ENCODE measurements around the gene RANBP3L.
"Not testable (repeated sequence)": the region's sequence is repeated elsewhere in the genome, so short reads cannot be mapped to it uniquely, and the experiment has no call there.

The RANBP3L gene

DNA sequence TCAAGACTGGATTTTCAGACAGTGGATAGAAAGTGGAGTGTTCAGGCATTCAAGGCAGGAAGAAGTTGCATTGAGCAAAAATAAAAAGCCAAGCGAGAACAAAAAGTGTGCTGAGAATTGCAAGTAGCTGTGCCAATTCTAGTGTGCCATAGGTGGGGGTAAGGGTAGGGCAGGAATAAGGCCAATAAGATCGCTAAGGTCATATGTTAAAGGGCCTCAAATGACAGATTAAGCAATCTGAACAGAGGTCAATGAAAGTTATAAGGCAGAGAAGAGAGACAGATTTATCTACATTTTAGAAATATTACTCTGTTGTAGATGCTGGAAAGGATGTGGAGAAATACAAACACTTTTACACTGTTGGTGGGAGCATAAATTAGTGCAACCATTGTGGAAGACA lies 96.4 kb downstream of the RANBP3L start:
- no peaks in the 10 kb centered on the region for H3K36me3 ChIP-seq (ENCODE audit: control insufficient read depth, insufficient read depth, low read length)
- no peak overlapping the region for H3K27ac ChIP-seq (ENCODE audit: low read depth, low read length)
- no peak overlapping the region for H4K5ac ChIP-seq (ENCODE audit: low read length)
- no peaks in the 10 kb centered on the region for H3K79me1 ChIP-seq (ENCODE audit: low read length)
- H3K23ac ChIP-seq (ENCODE audit: low read length) = no peak overlapping the region
- WGBS (ENCODE audit: extremely low coverage, insufficient coverage, low lambda C conversion rate) = no CpG with 5 or more reads among the region's 2 CpGs
- H3K4me2 ChIP-seq (ENCODE audit: low read length) = no peak overlapping the region
- no peak overlapping the region for H2BK120ac ChIP-seq (ENCODE audit: low read depth, low read length)
- no peaks in the 10 kb centered on the region for H3K79me2 ChIP-seq (ENCODE audit: control insufficient read depth, insufficient read depth, low read length)
- no peak overlapping the region for H3K4me3 ChIP-seq (ENCODE audit: low read length)
- H3K18ac ChIP-seq (ENCODE audit: low read length) = no peak overlapping the region
- no peak overlapping the region for H3K56ac ChIP-seq (ENCODE audit: low read length)
- no peaks in the 10 kb centered on the region for H3K27me3 ChIP-seq (ENCODE audit: insufficient read depth, low read length, poor library complexity)
- no peak overlapping the region for H4K8ac ChIP-seq (ENCODE audit: low read depth, low read length)
- DNase-seq = no peak
- H3K4ac ChIP-seq (ENCODE audit: low read depth, low read length) = no peak overlapping the region
- no peak overlapping the region for H2BK15ac ChIP-seq (replicated peaks; ENCODE audit: low read depth)
- H2AK5ac ChIP-seq (ENCODE audit: low read length) = no peak overlapping the region
- H3K9ac ChIP-seq (ENCODE audit: low read length) = no peak overlapping the region
- H3K4me1 ChIP-seq (ENCODE audit: control insufficient read depth, low read depth, low read length) = no peaks in the 10 kb centered on the region
- H2BK5ac ChIP-seq (ENCODE audit: low read length) = no peak overlapping the region

DNA sequence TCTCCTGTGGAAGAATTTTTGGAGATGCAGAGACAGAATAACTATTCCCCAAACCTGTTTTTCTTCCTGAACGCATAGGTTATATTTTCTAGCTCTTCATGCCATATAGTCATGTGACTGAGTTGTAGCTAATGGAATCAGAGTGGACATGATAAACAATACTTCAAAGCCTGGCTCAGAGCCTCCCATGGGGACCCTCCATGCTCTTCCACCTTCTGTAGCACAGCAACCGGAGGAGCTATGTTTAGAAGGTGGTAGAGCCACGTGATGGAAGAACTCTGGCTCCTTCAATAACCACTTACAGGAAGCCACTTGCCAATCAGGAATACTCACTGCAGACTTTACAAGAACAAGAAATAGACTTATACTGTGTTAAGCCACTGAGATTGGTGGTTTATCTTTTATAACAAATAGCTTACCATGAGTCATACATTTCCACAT lies 99.2 kb downstream of the RANBP3L start:
- Histone ChIP-seq H3K79me1 (ENCODE audit: low read length) (no peaks in the 10 kb centered on the region), H4K5ac (ENCODE audit: low read length) (no peak overlapping the region), H3K56ac (ENCODE audit: low read length) (no peak overlapping the region), H2BK5ac (ENCODE audit: low read length) (no peak overlapping the region), H3K79me2 (ENCODE audit: control insufficient read depth, insufficient read depth, low read length) (no peaks in the 10 kb centered on the region), H3K27me3 (ENCODE audit: insufficient read depth, low read length, poor library complexity) (no peaks in the 10 kb centered on the region), H3K9ac (ENCODE audit: low read length) (no peak overlapping the region), H3K4me1 (ENCODE audit: control insufficient read depth, low read depth, low read length) (no peaks in the 10 kb centered on the region), H3K4me2 (ENCODE audit: low read length) (no peak overlapping the region), H4K8ac (ENCODE audit: low read depth, low read length) (no peak overlapping the region), H3K18ac (ENCODE audit: low read length) (no peak overlapping the region), H2AK5ac (ENCODE audit: low read length) (no peak overlapping the region), H3K23ac (ENCODE audit: low read length) (no peak overlapping the region), H2BK15ac (replicated peaks; ENCODE audit: low read depth) (no peak overlapping the region), H3K4ac (ENCODE audit: low read depth, low read length) (no peak overlapping the region), H3K27ac (ENCODE audit: low read depth, low read length) (no peak overlapping the region), H2BK120ac (ENCODE audit: low read depth, low read length) (no peak overlapping the region), H3K36me3 (ENCODE audit: control insufficient read depth, insufficient read depth, low read length) (no peaks in the 10 kb centered on the region), H3K4me3 (ENCODE audit: low read length) (no peak overlapping the region)
- no CpG with 5 or more reads among the region's 3 CpGs for WGBS (ENCODE audit: extremely low coverage, insufficient coverage, low lambda C conversion rate)
- no peak for DNase-seq

DNA sequence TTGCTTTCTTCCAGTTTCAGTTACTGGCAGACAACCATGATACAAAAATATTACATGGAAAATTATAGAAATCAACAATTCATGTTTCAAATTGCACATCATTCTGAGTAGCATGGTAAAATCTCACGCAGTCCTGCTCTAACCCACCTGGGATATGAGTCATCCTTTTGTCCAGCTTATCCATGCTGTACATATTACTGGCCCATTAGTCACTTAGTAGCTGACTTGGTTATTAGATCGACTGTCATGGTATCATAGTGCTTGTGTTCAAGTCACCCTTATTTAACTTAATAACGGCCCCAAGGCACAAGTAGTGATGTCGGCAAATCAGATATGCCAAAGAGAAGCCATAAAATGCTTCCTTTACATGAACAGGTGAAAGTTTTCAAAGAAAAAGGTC lies 101.2 kb downstream of the RANBP3L start:
- Histone ChIP-seq H3K4me3 (ENCODE audit: low read length) (no peak overlapping the region), H2BK15ac (replicated peaks; ENCODE audit: low read depth) (no peak overlapping the region), H4K8ac (ENCODE audit: low read depth, low read length) (no peak overlapping the region), H3K27ac (ENCODE audit: low read depth, low read length) (no peak overlapping the region), H3K36me3 (ENCODE audit: control insufficient read depth, insufficient read depth, low read length) (no peaks in the 10 kb centered on the region), H2BK5ac (ENCODE audit: low read length) (no peak overlapping the region), H3K56ac (ENCODE audit: low read length) (no peak overlapping the region), H3K79me1 (ENCODE audit: low read length) (no peaks in the 10 kb centered on the region), H3K23ac (ENCODE audit: low read length) (no peak overlapping the region), H2BK120ac (ENCODE audit: low read depth, low read length) (no peak overlapping the region), H3K4me2 (ENCODE audit: low read length) (no peak overlapping the region), H3K27me3 (ENCODE audit: insufficient read depth, low read length, poor library complexity) (no peaks in the 10 kb centered on the region), H3K4me1 (ENCODE audit: control insufficient read depth, low read depth, low read length) (no peaks in the 10 kb centered on the region), H4K5ac (ENCODE audit: low read length) (no peak overlapping the region), H3K18ac (ENCODE audit: low read length) (no peak overlapping the region), H3K4ac (ENCODE audit: low read depth, low read length) (no peak overlapping the region), H3K9ac (ENCODE audit: low read length) (no peak overlapping the region), H3K79me2 (ENCODE audit: control insufficient read depth, insufficient read depth, low read length) (no peaks in the 10 kb centered on the region), H2AK5ac (ENCODE audit: low read length) (no peak overlapping the region)
- WGBS (ENCODE audit: extremely low coverage, insufficient coverage, low lambda C conversion rate) = no CpG with 5 or more reads among the region's 4 CpGs
- no peak for DNase-seq

GRCh38 chr5:36199620-36200019 lies 102.1 kb downstream of the RANBP3L start:
- H3K27me3 ChIP-seq (ENCODE audit: insufficient read depth, low read length, poor library complexity) = no peaks in the 10 kb centered on the region
- no peak overlapping the region for H2BK120ac ChIP-seq (ENCODE audit: low read depth, low read length)
- H4K5ac ChIP-seq (ENCODE audit: low read length) = no peak overlapping the region
- no peak overlapping the region for H2BK15ac ChIP-seq (replicated peaks; ENCODE audit: low read depth)
- H3K36me3 ChIP-seq (ENCODE audit: control insufficient read depth, insufficient read depth, low read length) = no peaks in the 10 kb centered on the region
- H4K8ac ChIP-seq (ENCODE audit: low read depth, low read length) = no peak overlapping the region
- H3K27ac ChIP-seq (ENCODE audit: low read depth, low read length) = no peak overlapping the region
- H3K4me3 ChIP-seq (ENCODE audit: low read length) = no peak overlapping the region
- no peaks in the 10 kb centered on the region for H3K79me1 ChIP-seq (ENCODE audit: low read length)
- no peak overlapping the region for H3K18ac ChIP-seq (ENCODE audit: low read length)
- DNase-seq = peak; percentile 6
- no peak overlapping the region for H2BK5ac ChIP-seq (ENCODE audit: low read length)
- H3K4me1 ChIP-seq (ENCODE audit: control insufficient read depth, low read depth, low read length) = no peaks in the 10 kb centered on the region
- H2AK5ac ChIP-seq (ENCODE audit: low read length) = no peak overlapping the region
- H3K4ac ChIP-seq (ENCODE audit: low read depth, low read length) = no peak overlapping the region
- no CpG with 5 or more reads among the region's 2 CpGs for WGBS (ENCODE audit: extremely low coverage, insufficient coverage, low lambda C conversion rate)
- no peak overlapping the region for H3K4me2 ChIP-seq (ENCODE audit: low read length)
- H3K56ac ChIP-seq (ENCODE audit: low read length) = no peak overlapping the region
- H3K79me2 ChIP-seq (ENCODE audit: control insufficient read depth, insufficient read depth, low read length) = no peaks in the 10 kb centered on the region
- no peak overlapping the region for H3K9ac ChIP-seq (ENCODE audit: low read length)
- H3K23ac ChIP-seq (ENCODE audit: low read length) = no peak overlapping the region

GRCh38 chr5:36198783-36199182 lies 102.9 kb downstream of the RANBP3L start:
- H2BK15ac ChIP-seq (replicated peaks; ENCODE audit: low read depth); H3K4me2 ChIP-seq (ENCODE audit: low read length); H3K79me2 ChIP-seq (ENCODE audit: control insufficient read depth, insufficient read depth, low read length); H3K23ac ChIP-seq (ENCODE audit: low read length); H3K4ac ChIP-seq (ENCODE audit: low read depth, low read length); H3K27me3 ChIP-seq (ENCODE audit: insufficient read depth, low read length, poor library complexity); H3K9ac ChIP-seq (ENCODE audit: low read length); H3K56ac ChIP-seq (ENCODE audit: low read length); H3K36me3 ChIP-seq (ENCODE audit: control insufficient read depth, insufficient read depth, low read length); H2AK5ac ChIP-seq (ENCODE audit: low read length); H3K79me1 ChIP-seq (ENCODE audit: low read length); H3K27ac ChIP-seq (ENCODE audit: low read depth, low read length); H3K4me3 ChIP-seq (ENCODE audit: low read length); DNase-seq; H4K8ac ChIP-seq (ENCODE audit: low read depth, low read length); H2BK120ac ChIP-seq (ENCODE audit: low read depth, low read length); H3K4me1 ChIP-seq (ENCODE audit: control insufficient read depth, low read depth, low read length); H2BK5ac ChIP-seq (ENCODE audit: low read length); H3K18ac ChIP-seq (ENCODE audit: low read length); H4K5ac ChIP-seq (ENCODE audit: low read length): not testable (repeated sequence)
- WGBS (ENCODE audit: extremely low coverage, insufficient coverage, low lambda C conversion rate) = no CpG with 5 or more reads among the region's 3 CpGs
